Stimulated activated CD4-positive, alpha-beta T cell treated with anti-CD3 and anti-CD28 coated beads, Interleukin-4, amount 100 ng/mL, for 24 hours (primary cell): ENCODE data around the gene RPLP2.

Source experiments
- DNase-seq: peaks from one replicate; pipeline ENCODE4 v3.0.0-alpha.2; 2020

RPLP2 gene

GRCh38 chr11:825366-826226, 15.8 kb downstream of the RPLP2 start:
- no peak for DNase-seq

- no peak for DNase-seq
Measured at GRCh38 chr11:826227-826621, 16.5 kb downstream of the RPLP2 start.

DNA sequence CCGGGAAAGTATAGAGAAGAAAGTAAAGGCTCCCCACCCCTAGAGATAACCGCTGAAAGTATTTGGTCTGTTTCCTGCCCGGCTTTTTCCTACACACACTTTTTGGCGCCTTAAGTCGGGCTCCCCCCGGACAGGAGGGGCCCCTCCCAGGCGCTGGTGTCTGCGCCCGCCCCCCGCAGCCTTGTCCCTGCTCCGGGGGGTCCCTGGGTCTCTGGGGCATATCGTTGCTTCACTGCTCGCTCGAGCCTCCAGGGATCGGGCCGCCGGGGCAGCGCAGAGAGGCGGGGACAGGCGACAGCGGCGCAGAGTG, 17.0 kb downstream of the RPLP2 start:
- no peak for DNase-seq

DNA sequence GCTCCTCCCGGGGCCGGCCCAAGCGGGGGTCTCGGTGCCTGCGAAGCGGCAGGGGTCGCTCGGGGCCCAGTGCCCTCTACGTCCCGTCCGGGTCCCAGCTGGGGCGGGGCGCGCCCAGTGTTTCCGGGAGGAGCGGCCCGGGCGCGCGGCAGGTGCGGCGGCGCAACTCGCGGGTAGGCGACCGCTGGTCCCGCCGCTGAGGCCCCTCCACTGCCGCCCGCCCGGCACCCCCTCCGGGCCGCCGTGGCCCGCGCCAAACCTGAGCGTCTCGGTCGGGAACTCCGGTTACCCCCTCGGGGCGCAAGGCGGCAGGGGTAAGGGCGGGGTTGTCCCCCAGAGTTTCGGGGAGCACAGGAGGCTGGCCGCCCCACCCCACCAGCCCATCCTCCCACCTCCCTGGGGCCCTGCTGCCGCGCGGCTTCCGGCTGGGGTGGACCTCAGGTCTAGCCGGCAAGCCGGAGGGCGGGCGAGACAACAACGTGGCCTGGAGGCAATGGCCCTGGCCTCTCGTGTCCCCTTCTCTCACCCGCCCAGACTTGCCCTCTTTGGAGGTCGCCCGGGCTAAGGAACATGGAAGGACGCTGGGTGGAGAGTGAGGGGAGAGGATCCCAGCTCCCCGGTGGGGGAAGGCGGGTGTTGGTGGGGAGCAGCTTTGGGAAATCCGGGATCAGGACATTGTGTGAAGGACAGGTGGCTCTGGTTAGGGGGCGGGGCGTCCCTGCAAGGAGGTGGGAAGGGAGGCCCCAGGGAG, 17.6 kb downstream of the RPLP2 start:
- DNase-seq = no peak

GRCh38 chr11:827897-828192, 18.1 kb downstream of the RPLP2 start, which contains the start of gene CRACR2B:
Gene CRACR2B, plus strand, starts transcription at chr11:827919. Its CDS starts 689 bp downstream, at chr11:828608.
- no peak for DNase-seq

DNA sequence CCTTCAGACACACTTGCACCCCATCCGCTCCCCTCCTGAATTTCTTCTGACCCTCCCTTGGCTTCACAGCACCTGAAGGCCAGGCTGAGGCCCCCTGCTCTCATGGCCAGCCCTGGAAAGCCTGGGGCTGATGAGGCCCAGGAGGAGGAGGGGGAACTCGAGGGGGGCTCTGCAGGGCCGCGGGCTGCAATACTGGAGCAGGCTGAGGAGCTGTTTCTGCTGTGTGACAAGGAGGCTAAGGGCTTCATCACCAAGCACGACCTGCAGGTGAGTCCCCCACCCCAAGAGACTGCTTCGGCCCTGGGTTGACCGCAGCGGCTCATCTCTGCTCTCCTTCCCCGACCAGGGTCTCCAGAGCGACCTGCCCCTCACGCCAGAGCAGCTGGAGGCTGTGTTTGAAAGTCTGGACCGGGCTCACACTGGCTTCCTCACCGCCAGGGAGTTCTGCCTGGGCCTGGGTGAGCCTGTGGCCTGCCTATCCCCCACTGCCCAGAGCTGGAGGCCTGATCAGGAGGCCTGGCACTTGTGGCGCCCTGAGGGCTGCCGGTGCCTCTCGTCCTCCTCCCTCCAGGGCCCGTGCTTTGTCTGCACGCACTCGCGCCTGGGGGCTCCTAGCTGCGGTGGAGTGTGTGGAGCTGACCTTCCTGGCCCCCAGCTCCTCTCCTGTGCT, 18.9 kb downstream of the RPLP2 start:
- DNase-seq = no peak

GRCh38 chr11:829176-829846, 19.5 kb downstream of the RPLP2 start:
- no peak for DNase-seq

DNA sequence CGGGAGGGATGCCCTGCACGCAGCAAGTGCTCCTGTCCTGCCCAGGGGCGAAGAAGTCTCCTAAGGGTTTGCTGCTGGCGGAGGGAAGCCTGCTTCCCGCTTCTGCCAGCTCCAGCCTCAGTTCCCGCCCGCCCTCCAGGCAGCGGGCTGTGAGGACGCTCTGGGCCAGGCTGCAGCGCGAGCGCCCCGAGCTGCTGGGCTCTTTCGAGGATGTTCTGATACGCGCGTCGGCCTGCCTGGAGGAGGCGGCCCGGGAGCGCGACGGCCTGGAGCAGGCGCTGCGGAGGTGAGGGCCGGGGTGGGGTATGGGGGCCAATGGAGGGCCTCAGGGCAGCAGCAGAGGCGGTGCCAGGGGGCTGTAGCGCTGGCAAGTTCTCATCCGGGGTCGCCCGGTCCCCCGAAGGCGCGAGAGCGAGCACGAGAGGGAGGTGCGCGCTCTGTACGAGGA, 20.1 kb downstream of the RPLP2 start:
- no peak for DNase-seq

DNA sequence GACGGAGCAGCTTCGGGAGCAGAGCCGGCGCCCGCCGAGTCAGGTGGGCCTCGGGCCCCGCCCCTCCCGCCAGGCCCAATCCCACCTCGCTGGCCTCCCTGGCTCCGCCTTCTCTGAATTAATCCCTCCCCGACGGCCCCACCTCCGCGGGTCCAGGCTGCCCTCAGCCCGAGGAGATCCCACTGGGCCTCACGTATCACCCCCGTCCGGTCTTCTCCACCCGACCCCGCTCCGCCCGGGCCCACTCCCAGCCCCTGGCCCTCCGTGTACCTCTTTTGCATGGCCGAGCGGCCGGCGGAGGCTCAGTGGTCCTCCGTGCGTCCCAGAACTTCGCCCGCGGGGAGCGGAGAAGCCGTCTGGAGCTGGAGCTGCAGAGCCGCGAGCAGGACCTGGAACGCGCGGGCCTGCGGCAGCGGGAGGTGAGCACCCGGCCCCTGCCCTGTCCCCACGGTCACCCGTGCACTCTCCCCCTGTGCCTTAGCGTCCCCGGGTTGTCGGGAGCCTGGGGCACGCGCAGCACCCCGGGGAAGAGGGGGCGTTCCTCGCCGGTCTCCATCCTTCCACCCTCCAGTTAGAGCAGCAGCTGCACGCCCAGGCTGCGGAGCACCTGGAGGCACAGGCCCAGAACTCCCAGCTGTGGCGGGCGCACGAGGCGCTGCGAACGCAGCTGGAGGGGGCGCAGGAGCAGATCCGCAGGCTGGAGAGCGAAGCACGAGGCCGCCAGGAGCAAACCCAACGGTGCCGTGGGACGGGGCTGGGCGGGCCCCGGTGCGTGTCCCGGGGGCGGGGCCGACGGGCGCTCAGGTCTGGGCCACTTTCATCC, 20.7 kb downstream of the RPLP2 start:
- peak; percentile 52 for DNase-seq

DNA sequence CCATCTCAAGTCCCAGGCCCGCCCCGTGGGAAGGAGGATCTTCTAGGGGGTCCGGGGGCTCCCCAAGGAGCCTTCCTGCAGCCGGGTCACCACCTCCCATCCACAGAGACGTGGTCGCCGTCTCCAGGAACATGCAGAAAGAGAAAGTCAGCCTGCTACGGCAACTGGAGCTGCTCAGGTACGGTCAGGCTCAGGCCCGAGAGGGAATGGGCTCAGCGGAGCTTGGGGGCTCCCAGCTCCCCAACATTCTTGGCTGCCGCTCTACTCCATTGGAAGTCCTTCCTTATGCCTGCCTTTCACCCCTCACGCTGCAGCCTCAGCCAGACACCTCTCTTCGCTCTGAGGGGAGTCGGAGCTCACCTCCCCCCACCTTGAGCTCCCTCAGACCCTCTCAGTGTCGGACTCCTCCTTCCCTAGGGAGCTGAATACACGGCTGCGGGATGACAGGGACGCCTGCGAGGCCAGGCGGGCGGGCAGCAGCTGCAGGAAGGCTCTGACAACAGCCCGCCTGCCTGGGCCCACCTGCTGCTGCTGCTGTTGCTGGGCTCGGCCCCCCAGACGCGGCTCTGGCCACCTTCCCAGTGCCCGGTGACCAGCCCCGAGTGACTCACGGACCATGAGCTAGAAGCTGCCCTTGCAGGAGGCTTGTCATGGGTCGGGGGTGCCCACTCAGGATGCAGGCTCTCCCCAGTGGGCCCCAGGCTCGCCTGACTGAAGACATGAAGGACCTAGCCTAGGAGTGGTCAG, 21.5 kb downstream of the RPLP2 start:
- no peak for DNase-seq

DNA sequence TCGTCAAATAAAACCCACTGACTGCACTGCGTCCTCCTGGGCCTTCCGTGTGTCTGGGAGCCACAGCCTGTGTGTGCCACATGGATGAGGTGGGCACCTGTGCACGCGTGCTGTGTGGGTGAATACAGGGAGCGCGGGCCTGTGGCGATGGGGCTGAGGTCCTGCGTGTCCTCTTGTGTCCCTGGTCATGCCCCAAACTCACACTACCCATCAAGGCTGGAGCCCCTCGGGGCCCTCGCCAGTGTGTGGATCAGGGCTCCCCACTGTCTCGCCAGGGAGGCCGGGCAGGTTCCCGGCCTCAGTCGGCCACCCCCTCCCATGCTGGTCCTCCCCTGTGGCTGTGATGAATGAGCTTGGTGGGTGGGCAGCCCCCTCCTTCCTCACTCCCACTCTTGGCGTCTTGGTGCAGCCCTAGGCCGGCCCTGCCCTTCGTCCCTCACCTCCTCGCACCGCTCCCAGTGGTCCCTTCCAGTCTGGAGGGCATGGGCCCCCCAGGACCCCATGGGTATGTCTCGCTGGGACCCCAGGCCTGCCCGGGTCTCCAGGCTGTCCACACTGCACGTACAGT, 22.3 kb downstream of the RPLP2 start:
- DNase-seq = no peak

DNA sequence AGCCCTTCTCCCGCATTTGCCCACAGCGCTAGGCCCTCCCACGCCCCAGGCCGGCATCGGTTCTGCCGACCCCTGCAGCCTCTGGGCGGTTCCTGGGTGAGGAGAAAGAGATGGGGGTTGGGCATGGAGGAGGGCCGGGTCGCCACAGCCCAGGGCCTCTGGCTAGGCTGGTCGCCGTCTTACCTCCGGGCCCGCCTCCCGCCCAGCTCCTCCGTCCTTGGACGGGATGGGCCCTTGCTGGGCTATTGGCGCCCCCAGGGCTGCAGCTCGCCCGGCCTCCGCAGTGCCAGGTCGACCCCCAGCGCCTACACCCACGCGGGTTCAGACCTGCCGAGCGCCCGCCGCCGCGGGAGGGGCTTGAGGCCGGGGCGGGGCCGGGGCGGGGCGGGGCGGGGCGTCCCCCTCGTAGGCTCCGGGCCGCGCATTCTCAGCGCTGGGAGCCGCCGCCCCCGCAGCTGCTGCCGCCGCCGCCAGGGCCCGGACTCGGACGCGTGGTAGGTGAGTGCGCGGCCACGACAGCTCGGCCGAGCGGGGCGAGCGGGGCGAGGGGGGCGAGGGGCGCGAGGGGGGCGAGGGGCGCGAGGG, 22.9 kb downstream of the RPLP2 start, which contains the start of gene CD151:
Gene CD151 (plus strand): TSS at position 424 of the 585 bp plus-strand sequence. CDS start 3,118 bp downstream, outside the sequence.
- DNase-seq = no peak

- no peak for DNase-seq
Measured at GRCh38 chr11:833114-833791, 23.5 kb downstream of the RPLP2 start.

DNA sequence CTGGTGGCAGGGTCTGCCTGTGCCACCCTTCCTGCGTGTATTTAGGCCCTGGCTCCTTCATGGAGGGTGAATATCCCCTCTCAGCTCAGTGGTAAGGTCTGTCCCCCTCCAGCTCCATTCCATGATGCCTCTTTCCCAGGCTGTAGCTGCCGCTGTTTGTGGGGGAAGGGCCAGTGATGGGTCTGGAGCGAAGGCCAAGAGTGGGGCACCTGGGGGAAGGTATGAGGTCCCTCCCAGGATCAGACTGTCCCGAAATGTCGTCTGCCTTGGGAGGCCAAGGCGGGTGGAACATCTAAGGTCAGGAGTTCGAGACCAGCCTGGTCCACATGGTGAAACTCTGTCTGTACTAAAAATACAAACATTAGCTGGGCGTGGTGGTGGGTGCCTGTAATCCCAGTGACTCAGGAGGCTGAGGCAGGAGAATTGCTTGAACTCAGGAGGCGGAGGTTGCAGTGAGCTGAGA, 24.1 kb downstream of the RPLP2 start:
- no peak for DNase-seq

- DNase-seq = no peak
Measured at GRCh38 chr11:834371-835316, 24.9 kb downstream of the RPLP2 start.

DNA sequence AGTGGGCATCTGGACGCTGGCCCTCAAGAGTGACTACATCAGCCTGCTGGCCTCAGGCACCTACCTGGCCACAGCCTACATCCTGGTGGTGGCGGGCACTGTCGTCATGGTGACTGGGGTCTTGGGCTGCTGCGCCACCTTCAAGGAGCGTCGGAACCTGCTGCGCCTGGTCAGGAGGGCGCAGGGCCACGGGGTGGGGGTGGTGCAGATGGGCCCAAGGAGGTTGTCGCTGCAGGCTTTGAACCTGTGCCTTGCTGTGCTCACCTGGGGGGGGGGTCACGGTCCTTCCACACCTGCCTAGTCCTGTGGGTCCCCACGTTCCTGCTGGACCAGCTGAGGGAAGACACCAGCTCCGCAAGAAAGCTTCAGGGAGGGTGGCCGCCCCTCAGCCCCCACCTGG, 26.5 kb downstream of the RPLP2 start:
- DNase-seq = no peak

GRCh38 chr11:836700-837099, 26.9 kb downstream of the RPLP2 start:
- no peak for DNase-seq

- DNase-seq = no peak
Measured at GRCh38 chr11:837189-837989, 27.6 kb downstream of the RPLP2 start.
